Common myeloid progenitor, CD34-positive (primary cell): Measurements from ENCODE around the gene GRIK4.

Experiments used
- CTCF ChIA-PET: fragments of 350-600 bp; sonication (Branson Sonifier 250); formaldehyde crosslinking; loops from one replicate; lab custom pipeline; 2021; ENCODE audit warnings: antibody characterized with exemption; lab: Charles Lee
- POLR2A ChIA-PET: fragments of 350-600 bp; sonication (Branson Sonifier 250); formaldehyde crosslinking; loops from one replicate; lab custom pipeline; 2021; ENCODE audit warnings: antibody characterized with exemption; lab: Charles Lee
- DNase-seq, 3 donors: peaks; one replicate each; pipeline versions ENCODE4 v3.0.0 to v3.0.0-alpha.2; 2013
- H3K27ac ChIP-seq, 2 experiments: 1 replicate in 1 of 2; 2 replicates in 1 of 2; pipeline ENCODE4 v1.7.0; 2013; ENCODE audit warnings: inconsistent platforms in 2 of 2, low read length in 2 of 2, mild to moderate bottlenecking in 2 of 2, low read depth in 1 of 2, moderate library complexity in 1 of 2; ENCODE audit not compliant: severe bottlenecking in 2 of 2, insufficient read depth in 1 of 2, poor library complexity in 1 of 2
- H3K27me3 ChIP-seq, 5 experiments: replicated peaks in 2 of 5; 1 replicate in 3 of 5; 2 replicates in 2 of 5; pipeline versions ENCODE4 v1.6.1 to v1.7.0; 2013; ENCODE audit warnings: low read length in 4 of 5, mild to moderate bottlenecking in 2 of 5, moderate library complexity in 2 of 5, inconsistent platforms in 1 of 5; ENCODE audit not compliant: insufficient read depth in 5 of 5, control insufficient read depth in 4 of 5
- H3K36me3 ChIP-seq, 4 experiments: 1 replicate in 2 of 4; 2 replicates in 2 of 4; pipeline versions ENCODE4 v1.6.1 to v1.7.0; 2013; ENCODE audit warnings: low read length in 3 of 4, control low read depth in 1 of 4, mild to moderate bottlenecking in 1 of 4; ENCODE audit not compliant: control insufficient read depth in 4 of 4, insufficient read depth in 4 of 4
- H3K4me1 ChIP-seq, 4 experiments: 1 replicate in 3 of 4; 2 replicates in 1 of 4; pipeline versions ENCODE4 v1.6.1 to v1.7.1; 2013; ENCODE audit warnings: low read length in 3 of 4, mild to moderate bottlenecking in 3 of 4, control low read depth in 1 of 4, inconsistent platforms in 1 of 4, moderate library complexity in 1 of 4; ENCODE audit not compliant: control insufficient read depth in 4 of 4, insufficient read depth in 4 of 4; ENCODE audit errors: control extremely low read depth in 1 of 4
- H3K4me3 ChIP-seq, 7 experiments: 1 replicate in 4 of 7; 2 replicates in 3 of 7; pipeline versions ENCODE4 v1.5.1 to v1.7.0; 2013; ENCODE audit warnings: mild to moderate bottlenecking in 7 of 7, low read length in 6 of 7, moderate library complexity in 6 of 7, inconsistent platforms in 2 of 7, low read depth in 2 of 7, control low read depth in 1 of 7; ENCODE audit not compliant: insufficient read depth in 4 of 7, control insufficient read depth in 1 of 7; ENCODE audit errors: extremely low read depth in 1 of 7
- H3K9me3 ChIP-seq, 5 experiments: 1 replicate in 4 of 5; 2 replicates in 1 of 5; pipeline versions ENCODE4 v1.6.1 to v1.7.1; 2013; ENCODE audit warnings: low read length in 4 of 5, mild to moderate bottlenecking in 2 of 5, inconsistent platforms in 1 of 5, low read depth in 1 of 5, moderate library complexity in 1 of 5; ENCODE audit not compliant: control insufficient read depth in 4 of 5, insufficient read depth in 2 of 5; ENCODE audit errors: control extremely low read depth in 1 of 5
- WGBS: methylation state at CpG from one replicate; pipeline ENCODE4 v1.1.5; 2013; ENCODE audit not compliant: insufficient coverage; 5-methylcytosine and 5-hydroxymethylcytosine counted together

The GRIK4 gene

GRCh38 chr11:120707098-120707497, 195.6 kb downstream of the GRIK4 start:
- Histone ChIP-seq H3K36me3 (no peaks in the 10 kb centered on the region), H3K4me1 (peaks cover 0 to 2% (median 0%) of the 10 kb centered on the region in 4 experiments), H3K4me3 (no peak overlapping the region), H3K27ac (no peak overlapping the region), H3K9me3 (peaks cover 0 to 25% (median 6%) of the 10 kb centered on the region in 5 experiments), H3K27me3 (peaks cover 0 to 3% (median 0%) of the 10 kb centered on the region in 5 experiments)
- no peak for DNase-seq
- ChIA-PET CTCF (interaction anchor here (1.1 to 1.3 kb wide), 2 partner anchors 13 to 21 kb away, joined by 3 read pairs; no protein-coding TSS in a partner anchor), POLR2A (no interaction called here)
- WGBS = 98% methylated on average over 4 of the region's 4 CpGs

GRCh38 chr11:120707663-120708062, 196.1 kb downstream of the GRIK4 start:
- no peaks in the 10 kb centered on the region for H3K36me3 ChIP-seq
- no peak overlapping the region for H3K27ac ChIP-seq
- DNase-seq = no peak
- 100% methylated on average over 1 of the region's 2 CpGs for WGBS
- no peak overlapping the region for H3K4me3 ChIP-seq
- ChIA-PET CTCF (interaction anchor here (1.1 to 1.3 kb wide), 2 partner anchors 12 to 21 kb away, joined by 3 read pairs; no protein-coding TSS in a partner anchor), POLR2A (no interaction called here)
- H3K4me1 ChIP-seq = peaks cover 0 to 2% (median 0%) of the 10 kb centered on the region in 4 experiments
- peaks cover 0 to 25% (median 6%) of the 10 kb centered on the region in 5 experiments for H3K9me3 ChIP-seq
- H3K27me3 ChIP-seq = peaks cover 0 to 3% (median 0%) of the 10 kb centered on the region in 5 experiments

DNA sequence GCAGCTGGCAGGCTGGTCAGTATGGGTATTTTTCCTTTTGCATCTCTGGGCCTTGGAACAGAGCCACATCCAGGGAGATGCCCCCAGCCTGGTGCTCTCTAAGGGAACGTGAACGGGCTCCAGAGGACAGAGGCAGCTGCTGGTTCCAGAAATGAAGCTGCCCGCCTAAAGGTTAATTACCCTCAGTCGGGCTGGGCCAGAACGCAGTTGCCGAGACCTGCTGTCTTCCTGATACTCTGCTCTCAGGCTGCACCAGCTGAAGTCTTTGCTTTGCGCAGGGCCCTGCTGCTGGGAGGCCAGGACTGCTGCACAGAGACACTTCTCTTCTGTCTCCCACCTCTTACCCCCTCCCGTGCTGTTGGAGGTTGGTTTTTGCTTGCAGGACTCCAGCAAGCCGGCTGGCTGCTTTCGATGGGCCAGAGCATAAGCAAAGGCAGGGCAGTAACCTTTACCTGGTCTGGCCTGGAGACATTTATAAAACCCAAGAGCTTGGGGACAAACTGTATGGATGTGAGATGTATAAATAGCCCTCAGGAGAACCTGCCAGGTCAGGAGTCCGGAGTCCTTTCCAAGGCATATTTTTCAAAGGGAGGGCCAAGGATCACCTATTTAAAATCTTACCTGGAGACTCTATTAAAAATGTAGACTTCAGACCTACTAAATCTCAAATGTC, 197.1 kb downstream of the GRIK4 start:
- CTCF ChIA-PET = no interaction called here
- H3K27ac ChIP-seq = no peak overlapping the region
- no peaks in the 10 kb centered on the region for H3K36me3 ChIP-seq
- DNase-seq = no peak
- H3K4me1 ChIP-seq = no peaks in the 10 kb centered on the region
- H3K27me3 ChIP-seq = peaks cover 0 to 3% (median 0%) of the 10 kb centered on the region in 5 experiments
- H3K9me3 ChIP-seq = peaks cover 0 to 25% (median 6%) of the 10 kb centered on the region in 5 experiments
- WGBS = 94% methylated on average over 7 of the region's 11 CpGs
- POLR2A ChIA-PET = no interaction called here
- no peak overlapping the region for H3K4me3 ChIP-seq

- Histone ChIP-seq H3K27ac (no peak overlapping the region), H3K4me3 (no peak overlapping the region), H3K9me3 (peaks cover 0 to 23% (median 3%) of the 10 kb centered on the region in 5 experiments), H3K27me3 (peaks cover 0 to 3% (median 0%) of the 10 kb centered on the region in 5 experiments), H3K36me3 (no peaks in the 10 kb centered on the region), H3K4me1 (peaks cover 0 to 2% (median 0%) of the 10 kb centered on the region in 4 experiments)
- CTCF ChIA-PET = no interaction called here
- 89% methylated on average over 8 of the region's 10 CpGs for WGBS
- POLR2A ChIA-PET = no interaction called here
- DNase-seq = no peak
These were observed 198.3 kb downstream of the GRIK4 start for GRCh38 chr11:120709808-120710207.

DNA sequence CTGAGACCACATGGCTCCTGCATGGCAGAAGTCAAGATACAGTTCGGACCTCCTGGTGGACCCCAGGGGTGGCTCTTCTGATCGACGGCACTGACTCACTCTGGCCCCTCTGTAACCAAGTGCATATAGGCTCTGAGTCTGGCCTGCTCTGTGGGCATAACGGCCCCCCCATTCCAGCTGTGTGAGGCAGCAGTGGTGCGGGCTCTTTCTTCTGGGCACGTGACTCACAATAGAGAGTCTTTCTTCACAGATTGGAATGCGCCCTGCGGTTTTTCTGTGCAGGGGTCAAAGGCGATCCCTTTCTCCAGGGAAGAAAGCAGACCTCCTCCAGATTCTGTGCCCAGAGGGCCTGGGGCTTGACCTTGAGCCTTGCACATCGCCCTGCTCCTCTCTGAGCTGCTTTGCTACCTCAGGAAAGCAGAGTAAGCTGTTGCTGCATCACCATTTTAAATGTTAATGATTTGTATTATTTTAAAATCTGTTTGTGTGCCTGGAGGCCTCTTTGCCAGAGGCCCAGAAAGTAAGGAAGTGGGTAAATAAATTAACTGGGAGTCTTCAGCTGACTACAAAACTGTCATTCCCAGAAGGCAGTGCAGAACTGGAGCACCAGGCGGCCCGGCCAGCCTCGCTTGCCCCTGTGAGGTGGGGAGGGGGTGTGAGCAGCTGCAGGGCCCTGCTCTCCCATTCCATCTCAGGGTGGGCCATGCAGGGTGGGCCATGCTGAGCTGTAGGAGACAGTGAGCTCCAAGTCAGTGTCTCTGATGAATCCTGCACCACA, 199.0 kb downstream of the GRIK4 start:
- Histone ChIP-seq H3K4me3 (no peak overlapping the region), H3K4me1 (peaks cover 0 to 6% (median 1%) of the 10 kb centered on the region in 4 experiments), H3K36me3 (no peaks in the 10 kb centered on the region), H3K27ac (no peak overlapping the region), H3K9me3 (peaks cover 0 to 20% (median 3%) of the 10 kb centered on the region in 5 experiments), H3K27me3 (peaks cover 0 to 5% (median 0%) of the 10 kb centered on the region in 5 experiments)
- 73% methylated on average over 9 of the region's 13 CpGs for WGBS
- ChIA-PET CTCF (no interaction called here), POLR2A (no interaction called here)
- no peak for DNase-seq

DNA sequence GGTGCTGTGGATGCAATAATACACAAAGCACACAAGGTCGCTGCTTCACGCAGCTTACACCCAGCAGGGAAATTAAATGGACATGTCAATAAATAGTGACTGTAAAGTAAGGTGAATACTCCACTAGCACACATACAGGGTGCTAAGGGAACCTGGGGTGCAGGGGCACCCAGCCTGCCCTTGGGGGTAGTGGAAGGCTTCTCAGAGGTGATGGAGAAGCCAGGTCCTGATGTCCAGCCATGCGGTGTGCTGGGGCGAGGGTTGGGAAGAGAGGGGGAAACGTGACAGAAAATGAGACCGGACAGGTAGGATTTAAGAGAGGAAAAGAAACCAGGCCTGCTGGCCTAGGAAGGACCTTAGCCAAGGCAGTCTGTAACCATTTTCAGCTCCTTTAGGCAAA, 200.5 kb downstream of the GRIK4 start:
- peaks cover 0 to 10% (median 3%) of the 10 kb centered on the region in 5 experiments for H3K9me3 ChIP-seq
- ChIA-PET POLR2A (no interaction called here), CTCF (no interaction called here)
- H3K27ac ChIP-seq = no peak overlapping the region
- peaks cover 0 to 5% (median under 1%) of the 10 kb centered on the region in 5 experiments for H3K27me3 ChIP-seq
- H3K4me1 ChIP-seq = peaks cover 0 to 6% (median 1%) of the 10 kb centered on the region in 4 experiments
- no peaks in the 10 kb centered on the region for H3K36me3 ChIP-seq
- DNase-seq = no peak
- no peak overlapping the region for H3K4me3 ChIP-seq
- WGBS = 92% methylated on average over 4 of the region's 6 CpGs
